Tibial artery (tissue), 4 donors: ENCODE measurements around the gene TULP3.
A peak's percentile ranks its signal among the peaks of the same experiment; 100 is the strongest.

Source experiments
- DNase-seq, 2 donors: peaks; one replicate each; pipeline ENCODE4 v3.0.0-alpha.2; 2019
- H3K27ac ChIP-seq, 2 donors: fragments of 200-600 bp; sonication (generic) in 1 of 2; 1 replicate in 1 of 2; 2 replicates in 1 of 2; pipeline ENCODE4 v1.5.1; 2018 to 2019; ENCODE audit warnings: mild to moderate bottlenecking in 1 of 2
- H3K27me3 ChIP-seq, 2 donors: fragments of 200-600 bp; sonication (generic) in 1 of 2; one replicate each; pipeline versions ENCODE4 v1.5.1 to v1.6.0; 2016 to 2019
- H3K36me3 ChIP-seq, 3 donors: fragments of 200-600 bp; sonication (generic) in 2 of 3; one replicate each; pipeline ENCODE4 v1.5.1; 2016 to 2019; ENCODE audit warnings: mild to moderate bottlenecking in 2 of 3
- H3K4me1 ChIP-seq, 4 donors: fragments of 200-600 bp; sonication (generic) in 2 of 4; 1 replicate in 3 of 4; 2 replicates in 1 of 4; pipeline ENCODE4 v1.5.1; 2016 to 2019
- H3K4me3 ChIP-seq, 2 donors: fragments of 200-600 bp; sonication (generic) in 1 of 2; 1 replicate in 1 of 2; 2 replicates in 1 of 2; pipeline ENCODE4 v1.5.1; 2018 to 2019; ENCODE audit warnings: mild to moderate bottlenecking in 2 of 2
- H3K9me3 ChIP-seq, 3 donors: fragments of 200-600 bp; sonication (generic) in 1 of 3; one replicate each; pipeline ENCODE4 v1.5.1; 2016 to 2019
- intact Hi-C: fragments of 100-400 bp; cut with DNase I; formaldehyde crosslinking; loops from one replicate; pipeline ENCODE4 v1.15.0; 2023; ENCODE audit warnings: low total_unique reads
- TF ChIP-seq, protein P1 (sequence below), 2 experiments: fragments of 200-600 bp in 1 of 2; fragments of 450-650 bp in 1 of 2; IDR thresholded peaks; one replicate each; pipeline ENCODE4 v1.5.1; 2017 to 2019; ENCODE audit warnings: antibody characterized with exemption in 2 of 2, mild to moderate bottlenecking in 1 of 2, moderate library complexity in 1 of 2

Gene TULP3

DNA sequence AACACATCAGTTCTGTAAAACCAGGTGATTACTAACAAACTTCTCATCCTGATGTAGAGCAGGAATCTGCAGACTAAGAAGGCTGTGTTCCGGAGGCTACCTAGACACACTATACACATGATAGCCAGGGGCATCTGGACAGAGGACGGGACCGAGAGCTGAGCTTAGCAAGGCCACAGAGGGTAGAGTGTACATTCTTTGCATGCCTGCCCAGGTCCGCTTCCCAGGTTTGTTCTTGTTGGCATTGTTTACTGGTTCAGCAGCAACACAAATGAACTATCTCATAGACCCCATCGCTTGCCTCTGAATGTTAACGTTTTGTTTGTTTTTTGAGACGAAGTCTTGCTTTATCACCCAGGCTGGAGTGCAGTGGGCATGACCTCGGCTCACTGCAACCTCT lies 50.8 kb downstream of the TULP3 start:
- Histone ChIP-seq H3K36me3 (peaks cover 33 to 50% (median 43%) of the 10 kb centered on the region in 3 donors), H3K4me1 (peaks cover 0 to 3% (median 0%) of the 10 kb centered on the region in 4 donors), H3K27me3 (no peaks in the 10 kb centered on the region), H3K27ac (no peak overlapping the region), H3K9me3 (no peaks in the 10 kb centered on the region), H3K4me3 (no peak overlapping the region)
- DNase-seq: no peak
- TF ChIP-seq, protein P1, sequence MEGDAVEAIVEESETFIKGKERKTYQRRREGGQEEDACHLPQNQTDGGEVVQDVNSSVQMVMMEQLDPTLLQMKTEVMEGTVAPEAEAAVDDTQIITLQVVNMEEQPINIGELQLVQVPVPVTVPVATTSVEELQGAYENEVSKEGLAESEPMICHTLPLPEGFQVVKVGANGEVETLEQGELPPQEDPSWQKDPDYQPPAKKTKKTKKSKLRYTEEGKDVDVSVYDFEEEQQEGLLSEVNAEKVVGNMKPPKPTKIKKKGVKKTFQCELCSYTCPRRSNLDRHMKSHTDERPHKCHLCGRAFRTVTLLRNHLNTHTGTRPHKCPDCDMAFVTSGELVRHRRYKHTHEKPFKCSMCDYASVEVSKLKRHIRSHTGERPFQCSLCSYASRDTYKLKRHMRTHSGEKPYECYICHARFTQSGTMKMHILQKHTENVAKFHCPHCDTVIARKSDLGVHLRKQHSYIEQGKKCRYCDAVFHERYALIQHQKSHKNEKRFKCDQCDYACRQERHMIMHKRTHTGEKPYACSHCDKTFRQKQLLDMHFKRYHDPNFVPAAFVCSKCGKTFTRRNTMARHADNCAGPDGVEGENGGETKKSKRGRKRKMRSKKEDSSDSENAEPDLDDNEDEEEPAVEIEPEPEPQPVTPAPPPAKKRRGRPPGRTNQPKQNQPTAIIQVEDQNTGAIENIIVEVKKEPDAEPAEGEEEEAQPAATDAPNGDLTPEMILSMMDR (IDR thresholded peaks at IDR 0.05): no peak
- intact Hi-C loops: no loop called here

DNA sequence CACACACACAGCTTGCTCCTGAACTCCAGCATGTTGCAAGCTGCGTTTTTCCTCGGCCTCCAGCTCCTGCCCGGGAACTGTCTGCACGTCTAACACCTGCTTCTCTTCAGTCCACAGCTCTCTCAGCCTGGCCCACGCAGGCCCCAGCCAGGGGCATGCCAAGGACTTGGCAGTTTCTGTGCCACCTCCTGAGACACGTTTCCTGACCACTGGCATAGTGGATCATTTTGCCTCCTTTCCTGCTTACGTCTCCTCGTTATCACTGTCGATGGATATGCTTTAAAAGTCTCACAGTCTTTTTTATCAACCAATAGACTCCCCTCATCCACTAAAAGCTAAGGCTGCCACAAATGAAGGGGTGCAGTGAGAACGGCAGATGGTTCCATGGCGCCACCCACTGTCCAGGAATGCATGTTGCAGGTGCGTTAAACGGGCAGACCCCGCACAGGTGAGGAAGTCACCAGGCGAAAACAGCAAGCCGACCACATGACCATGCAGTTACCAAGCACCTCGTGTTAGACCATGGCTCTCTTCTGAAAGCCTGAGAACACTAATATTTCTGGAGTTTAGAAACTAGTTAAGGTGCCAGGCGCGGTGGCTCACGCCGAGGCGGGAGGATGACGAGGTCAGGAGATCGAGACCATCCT lies 53.8 kb downstream of the TULP3 start:
- intact Hi-C loops: no loop called here
- H3K4me3 ChIP-seq: no peak overlapping the region

DNA sequence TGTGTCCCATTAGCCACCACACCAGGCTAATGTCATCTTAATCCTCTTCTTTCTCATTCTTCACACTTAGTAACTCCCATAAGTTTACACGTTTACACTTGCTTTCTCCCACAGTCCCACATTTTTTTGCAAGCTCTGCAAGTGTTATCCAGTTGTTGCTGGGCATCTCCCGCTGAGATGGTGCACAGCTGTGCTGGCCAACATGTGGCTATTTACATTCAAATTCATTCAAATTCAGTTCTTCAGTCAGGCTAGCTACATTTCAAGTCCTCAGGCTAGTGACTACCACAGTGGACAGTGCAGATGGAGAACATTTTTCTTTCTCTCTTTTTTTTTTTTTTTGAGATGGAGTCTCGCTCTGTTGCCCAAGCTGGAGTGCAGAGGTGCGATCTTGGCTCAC lies 58.7 kb downstream of the TULP3 start:
- H3K27ac ChIP-seq: no peak overlapping the region
- intact Hi-C loops: no loop called here
- DNase-seq: no peak
- TF ChIP-seq, protein P1 (IDR thresholded peaks at IDR 0.05): no peak
- H3K36me3 ChIP-seq: no peaks in the 10 kb centered on the region
- no peaks in the 10 kb centered on the region for H3K9me3 ChIP-seq
- no peak overlapping the region for H3K4me3 ChIP-seq
- H3K4me1 ChIP-seq: peaks cover 0 to 3% (median 0%) of the 10 kb centered on the region in 4 donors
- no peaks in the 10 kb centered on the region for H3K27me3 ChIP-seq

More for the DNA sequence above, 53.8 kb downstream of the TULP3 start:
- no peak for DNase-seq
- Histone ChIP-seq H3K4me1 (peaks cover 0 to 3% (median 0%) of the 10 kb centered on the region in 4 donors), H3K27me3 (no peaks in the 10 kb centered on the region), H3K9me3 (no peaks in the 10 kb centered on the region), H3K27ac (no peak overlapping the region), H3K36me3 (peaks cover 12 to 23% (median 19%) of the 10 kb centered on the region in 3 donors)
- TF ChIP-seq, protein P1 (IDR thresholded peaks at IDR 0.05): peak; percentile 52 to 69

DNA sequence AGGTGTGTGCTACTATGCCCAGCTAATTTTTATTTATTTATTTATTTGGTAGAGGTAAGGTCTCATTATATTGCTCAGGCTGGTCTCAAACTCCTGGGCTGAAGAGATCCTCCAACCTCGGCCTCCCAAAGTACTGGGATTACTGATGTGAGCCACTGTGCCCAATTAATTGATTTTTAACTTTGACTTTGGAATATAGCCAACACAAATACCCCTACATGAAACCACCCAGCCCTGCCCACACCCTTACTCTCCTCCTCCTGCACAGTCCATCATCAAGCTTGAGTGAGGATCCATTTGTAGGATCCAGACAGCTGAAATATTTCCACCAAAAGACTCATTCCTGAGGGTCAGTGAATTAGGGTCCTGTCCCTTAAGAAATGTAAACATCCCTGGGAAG lies 65.2 kb downstream of the TULP3 start:
- DNase-seq: no peak
- TF ChIP-seq, protein P1 (IDR thresholded peaks at IDR 0.05): no peak
- H3K4me1 ChIP-seq: peaks cover 0 to 21% (median 17%) of the 10 kb centered on the region in 4 donors
- H3K27me3 ChIP-seq: no peaks in the 10 kb centered on the region
- H3K9me3 ChIP-seq: no peaks in the 10 kb centered on the region
- H3K4me3 ChIP-seq: no peak overlapping the region
- no peaks in the 10 kb centered on the region for H3K36me3 ChIP-seq
- intact Hi-C loops: no loop called here
- H3K27ac ChIP-seq: no peak overlapping the region

DNA sequence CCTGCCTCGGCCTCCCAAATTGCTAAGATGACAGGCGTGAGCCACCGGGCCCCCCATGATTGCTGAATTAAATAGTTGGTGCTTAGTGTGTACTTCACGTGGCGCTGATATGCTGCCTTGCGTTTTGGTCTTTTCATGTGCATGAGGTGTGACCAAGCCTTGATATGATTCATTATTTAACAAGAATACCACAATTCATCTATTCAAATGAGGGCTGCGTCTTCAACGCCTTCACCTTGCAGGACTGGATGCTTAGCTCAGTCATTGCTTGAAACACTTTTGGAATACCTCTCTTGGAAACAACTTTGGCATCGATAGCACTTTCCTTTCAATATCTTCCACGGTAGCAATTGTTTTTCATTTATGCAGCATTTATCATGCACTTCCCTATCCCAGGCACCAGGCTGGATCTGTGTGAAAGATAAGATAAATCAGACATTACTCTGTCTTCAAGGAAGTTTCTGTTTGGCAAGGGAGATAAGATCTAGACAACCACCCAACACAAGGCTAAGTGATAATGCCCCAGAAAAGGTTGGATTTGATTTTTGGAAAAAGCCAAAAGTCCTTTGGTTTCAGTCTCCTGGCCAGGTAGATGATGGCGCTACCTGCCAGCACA lies 67.2 kb downstream of the TULP3 start:
- DNase-seq: no peak
- no peaks in the 10 kb centered on the region for H3K27me3 ChIP-seq
- peak overlapping the region; percentile 69 to 89 for H3K4me3 ChIP-seq
- no peaks in the 10 kb centered on the region for H3K9me3 ChIP-seq
- no peaks in the 10 kb centered on the region for H3K36me3 ChIP-seq
- intact Hi-C loops: no loop called here
- H3K4me1 ChIP-seq: peaks cover 0 to 28% (median 22%) of the 10 kb centered on the region in 4 donors
- H3K27ac ChIP-seq: peak overlapping the region; percentile 89
- TF ChIP-seq, protein P1 (IDR thresholded peaks at IDR 0.05): no peak
